Hippocampal formation (tissue), 2 donors: ENCODE measurements around the gene CCL23.
"Not testable (repeated sequence)": the region's sequence is repeated elsewhere in the genome, so short reads cannot be mapped to it uniquely, and the experiment has no call there.

ENCODE experiments used
- DNase-seq, 2 donors: peaks; one replicate each; lab custom pipeline; 2025; lab: John Stamatoyannopoulos, UW

The CCL23 gene, protein sequence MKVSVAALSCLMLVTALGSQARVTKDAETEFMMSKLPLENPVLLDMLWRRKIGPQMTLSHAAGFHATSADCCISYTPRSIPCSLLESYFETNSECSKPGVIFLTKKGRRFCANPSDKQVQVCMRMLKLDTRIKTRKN

DNA sequence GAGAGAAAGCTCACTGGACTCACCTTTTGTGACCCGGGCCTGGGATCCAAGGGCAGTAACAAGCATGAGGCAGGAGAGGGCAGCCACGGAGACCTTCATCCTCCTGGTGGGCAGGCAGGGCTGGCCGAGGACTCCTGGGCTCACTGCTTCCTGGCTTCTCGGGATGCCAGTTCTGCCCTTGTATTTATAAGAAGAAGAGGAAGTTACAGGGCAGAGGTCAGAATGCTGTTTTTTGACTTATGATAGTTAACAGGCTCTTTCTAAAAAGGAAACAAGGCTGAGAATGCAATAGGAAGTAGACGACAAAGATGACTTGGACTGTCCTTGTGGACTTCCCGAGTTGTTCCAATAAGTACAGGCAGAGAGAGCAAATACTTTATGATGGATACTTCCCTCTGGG, at the start of gene CCL23:
Gene CCL23 (minus strand): TSS at position 174 of the 400 bp plus-strand sequence. CDS start 75 bp downstream, at position 99.
- no peak for DNase-seq

DNA sequence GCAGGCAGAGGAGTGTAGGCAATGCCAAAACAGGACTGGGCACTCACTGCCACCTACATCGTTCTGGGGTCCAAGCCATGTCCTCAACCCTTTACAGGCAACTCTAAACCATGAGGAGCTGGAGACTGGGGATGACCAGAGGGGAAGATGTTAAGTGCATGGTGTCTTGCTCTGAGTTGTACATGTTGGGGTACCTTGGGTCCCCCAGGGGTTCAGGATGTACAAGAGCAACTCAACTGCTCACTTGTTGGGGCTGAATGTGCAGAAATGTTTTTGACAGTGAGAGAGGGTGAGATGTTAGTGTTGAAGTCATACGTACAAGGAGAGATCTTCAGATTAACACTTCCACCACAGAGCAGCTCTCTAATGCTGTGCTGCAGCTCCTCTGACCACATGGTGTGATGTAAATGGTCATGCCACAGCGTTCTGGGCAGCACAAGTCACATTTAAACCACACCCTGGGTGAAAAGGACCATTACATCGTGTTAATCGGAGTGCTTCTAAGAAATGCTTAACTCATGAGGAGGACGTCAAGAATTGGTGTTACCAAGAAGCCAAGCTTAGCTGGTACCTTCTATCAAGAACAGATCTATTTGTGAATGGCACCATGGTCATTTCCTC, 48.7 kb upstream of the CCL23 start:
- DNase-seq = no peak

DNA sequence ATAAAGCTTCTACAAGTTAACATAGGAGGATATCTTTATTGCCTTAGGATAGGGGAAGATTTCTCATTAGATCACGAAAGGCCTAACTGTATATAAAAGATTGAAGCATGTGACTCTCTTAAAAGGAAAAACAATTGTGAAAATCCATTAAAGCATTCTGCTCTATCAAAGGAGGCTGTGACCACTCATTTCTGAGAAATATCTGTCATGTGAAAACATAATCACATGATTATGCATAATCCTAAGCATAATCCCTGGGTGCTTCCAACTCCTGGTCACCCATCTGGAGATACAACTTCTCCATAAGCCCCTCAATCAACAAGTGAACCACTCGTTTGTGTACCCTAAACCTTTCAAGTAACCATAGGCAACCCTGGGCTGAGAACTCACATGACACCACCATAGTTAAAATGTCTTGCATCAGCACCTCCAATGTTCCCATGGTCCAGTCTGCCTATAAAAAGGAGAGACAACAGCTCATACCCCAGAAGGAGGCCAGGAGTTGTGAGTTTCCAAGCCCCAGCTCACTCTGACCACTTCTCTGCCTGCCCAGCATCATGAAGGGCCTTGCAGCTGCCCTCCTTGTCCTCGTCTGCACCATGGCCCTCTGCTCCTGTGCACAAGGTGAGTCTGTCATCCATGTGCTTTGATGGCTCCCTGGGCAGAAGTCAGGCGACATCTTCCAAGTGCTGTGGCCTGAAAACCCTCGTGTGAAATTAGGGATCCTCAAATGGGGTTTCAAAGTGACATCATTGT, 46.2 kb upstream of the CCL23 start, which contains the start of gene CCL18:
Gene CCL18 (plus strand): TSS at position 487 of the 756 bp plus-strand sequence. CDS start 71 bp downstream, at position 558.
- DNase-seq = no peak

DNA sequence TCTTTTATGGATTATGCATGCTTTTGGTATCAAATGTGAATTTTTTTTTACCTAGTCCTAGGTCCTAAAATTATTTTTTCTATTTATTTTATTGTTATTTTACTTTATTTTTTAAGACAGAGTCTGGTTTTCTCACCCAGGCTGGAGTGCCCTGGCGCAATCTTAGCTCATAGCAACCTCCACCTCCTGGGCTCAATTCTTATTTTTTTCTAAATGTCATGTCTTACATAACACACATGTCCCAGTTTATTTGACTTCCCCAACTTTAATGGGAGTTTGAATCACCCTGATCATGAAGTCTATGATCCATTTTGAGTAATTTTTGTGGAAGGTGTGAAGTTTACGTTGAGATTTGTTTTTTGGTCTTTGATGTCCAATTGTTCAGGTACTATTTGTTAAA, 43.0 kb upstream of the CCL23 start:
- no peak for DNase-seq

DNA sequence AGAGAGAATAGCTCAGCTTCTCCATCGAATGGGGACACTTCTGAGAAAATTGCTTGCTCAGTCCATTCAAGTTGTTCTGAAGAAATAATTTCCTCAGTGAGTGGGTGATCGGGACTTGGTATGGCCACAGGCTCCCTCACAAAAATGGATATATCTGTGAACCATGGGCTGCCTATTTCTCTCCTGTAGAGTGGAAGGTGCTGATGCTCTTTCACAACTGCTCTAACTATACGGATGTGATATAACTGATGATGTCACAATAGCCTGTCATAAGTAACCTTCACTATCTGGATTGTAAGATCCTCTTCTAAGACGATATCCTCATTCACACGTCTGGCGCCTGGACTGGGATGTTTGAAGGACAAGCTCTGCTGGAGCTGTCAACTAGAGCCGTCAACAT, 41.6 kb upstream of the CCL23 start:
- no peak for DNase-seq

DNA sequence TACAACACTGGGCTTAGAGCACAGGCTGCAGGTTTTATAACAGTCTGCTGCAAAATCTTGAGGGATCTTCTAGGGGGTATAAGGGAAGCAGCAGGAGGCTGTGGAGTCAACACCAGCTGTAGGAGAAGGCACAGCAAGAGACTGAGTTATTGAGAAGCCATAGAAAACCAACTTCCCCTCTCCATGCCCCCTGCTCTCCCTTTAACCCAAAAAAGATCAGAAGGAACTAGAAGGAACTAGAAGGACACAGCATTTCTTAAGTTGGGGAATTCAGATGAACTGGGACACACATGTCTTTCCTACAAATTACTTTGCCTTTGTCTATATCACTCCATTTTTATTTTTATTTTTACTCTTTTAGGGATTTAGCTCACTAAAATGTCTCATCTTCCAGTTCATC, 40.1 kb upstream of the CCL23 start:
- no peak for DNase-seq

DNA sequence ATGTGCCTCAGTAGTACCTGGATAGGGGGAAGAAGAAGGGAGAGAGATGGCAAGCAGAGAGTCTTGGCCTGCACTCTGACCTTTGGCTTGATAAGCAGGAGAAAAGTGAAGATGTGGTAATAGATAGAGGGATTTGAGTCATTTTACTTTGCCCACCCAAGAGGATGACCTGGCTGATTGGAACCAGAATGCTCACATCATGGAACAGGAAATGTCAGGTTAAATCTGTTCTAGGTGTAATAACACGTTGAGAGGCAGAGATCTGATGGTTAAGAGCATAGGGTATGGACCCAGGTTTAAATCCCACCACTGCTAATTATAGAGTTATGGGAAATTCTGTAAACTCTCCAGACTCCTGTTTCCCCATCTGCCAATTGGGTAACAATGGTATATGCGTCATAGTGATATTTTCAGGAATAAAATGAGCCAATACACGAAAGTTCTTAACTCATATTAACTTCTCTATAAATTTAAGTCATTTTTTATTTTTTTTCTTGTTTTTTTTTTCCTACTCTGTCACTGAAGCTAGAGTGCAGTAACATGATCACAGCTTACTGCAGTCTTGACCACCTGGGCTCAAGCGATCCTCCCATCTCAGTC, 38.2 kb upstream of the CCL23 start:
- DNase-seq = no peak

DNA sequence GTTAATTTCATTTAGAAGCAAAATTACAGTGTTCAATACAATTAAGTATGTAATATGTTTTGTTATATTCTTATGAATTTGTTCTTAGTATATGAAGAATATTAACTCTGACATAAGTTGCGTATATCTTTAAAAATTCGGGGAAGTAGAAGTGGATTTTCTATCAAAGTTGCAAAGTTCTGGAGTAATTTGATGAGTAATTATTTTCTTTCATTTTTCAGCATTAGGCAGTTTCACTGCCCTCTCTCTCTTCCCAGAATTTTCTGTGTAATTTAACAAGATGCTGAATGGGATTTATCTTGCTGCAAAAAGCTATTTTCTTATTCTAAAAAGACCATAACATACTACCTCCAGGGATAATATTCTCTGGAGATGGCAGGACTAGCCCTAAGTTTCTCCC, 37.4 kb upstream of the CCL23 start:
- no peak for DNase-seq

DNA sequence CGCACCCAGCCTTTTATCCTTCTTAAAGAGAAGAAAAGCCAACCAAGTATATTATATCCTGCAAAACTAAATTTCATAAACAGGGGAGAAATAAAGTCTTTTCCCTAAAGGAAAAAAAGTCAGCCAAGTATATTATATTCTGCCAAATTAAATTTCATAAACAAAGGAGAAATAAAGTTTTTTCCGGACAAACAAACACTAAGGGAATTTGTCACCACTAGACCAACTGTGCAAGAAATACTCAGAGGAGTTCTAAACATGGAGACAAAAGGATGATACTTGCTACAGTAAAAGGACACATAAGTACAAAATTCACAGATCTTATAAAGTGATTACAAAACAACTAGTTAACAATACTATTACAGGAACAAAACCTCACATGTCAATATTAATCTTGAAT, 31.9 kb upstream of the CCL23 start:
- no peak for DNase-seq

DNA sequence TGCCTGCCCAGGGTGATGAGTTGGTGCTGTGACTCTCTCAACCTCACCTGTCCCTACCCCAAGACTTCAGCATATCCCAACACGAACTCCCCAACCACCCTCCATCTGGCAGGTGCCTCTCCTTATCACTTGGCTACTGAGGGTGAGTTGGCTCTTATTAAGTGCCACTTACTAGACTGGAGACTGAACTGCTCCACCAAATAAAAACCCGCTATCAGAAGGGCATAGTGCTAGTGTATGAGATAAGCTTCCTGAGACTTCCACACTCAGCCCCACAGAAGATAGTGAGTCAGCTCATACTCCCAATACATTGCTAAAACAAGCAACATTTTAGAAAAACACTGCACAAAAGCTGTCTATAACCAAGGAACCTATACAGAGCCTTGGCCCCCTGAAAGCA, 30.3 kb upstream of the CCL23 start:
- no peak for DNase-seq

DNA sequence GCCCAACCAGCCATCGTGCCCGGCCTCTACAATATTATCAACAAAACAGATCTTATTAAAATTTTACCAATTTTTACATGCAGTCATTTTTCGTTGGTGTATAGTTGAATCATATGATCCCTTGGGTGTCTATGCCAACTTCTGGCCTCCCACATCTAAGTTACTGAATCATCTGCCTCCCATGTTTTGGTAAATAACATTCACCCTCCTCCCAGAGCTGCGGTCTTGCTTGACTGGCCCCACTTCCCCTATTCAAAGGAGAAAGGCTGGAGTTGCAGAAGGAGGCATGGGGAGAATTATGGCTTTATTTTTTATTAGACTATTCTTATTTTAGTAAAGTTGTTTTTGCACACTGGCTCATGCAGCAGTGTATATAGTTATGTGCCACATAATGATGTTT, 18.5 kb upstream of the CCL23 start:
- no peak for DNase-seq

DNA sequence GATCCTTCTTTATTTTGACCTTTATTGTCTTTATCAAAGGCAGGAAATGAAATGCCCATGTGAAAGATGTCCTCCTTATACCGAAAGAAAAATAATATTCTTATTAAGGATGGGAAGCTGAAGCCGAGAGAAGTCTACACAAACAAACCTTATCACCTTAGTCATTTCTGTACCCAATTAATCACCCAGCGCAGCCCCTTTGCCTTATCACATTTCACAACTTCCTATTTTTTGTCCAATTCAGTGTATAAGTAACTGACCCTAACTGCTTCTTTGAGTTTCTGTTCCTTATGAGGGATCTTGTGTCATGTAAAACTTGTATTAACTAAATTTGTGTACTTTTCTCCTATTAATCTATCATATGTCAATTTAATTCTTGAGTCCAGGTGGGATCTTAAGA, 16.4 kb upstream of the CCL23 start:
- no peak for DNase-seq

DNA sequence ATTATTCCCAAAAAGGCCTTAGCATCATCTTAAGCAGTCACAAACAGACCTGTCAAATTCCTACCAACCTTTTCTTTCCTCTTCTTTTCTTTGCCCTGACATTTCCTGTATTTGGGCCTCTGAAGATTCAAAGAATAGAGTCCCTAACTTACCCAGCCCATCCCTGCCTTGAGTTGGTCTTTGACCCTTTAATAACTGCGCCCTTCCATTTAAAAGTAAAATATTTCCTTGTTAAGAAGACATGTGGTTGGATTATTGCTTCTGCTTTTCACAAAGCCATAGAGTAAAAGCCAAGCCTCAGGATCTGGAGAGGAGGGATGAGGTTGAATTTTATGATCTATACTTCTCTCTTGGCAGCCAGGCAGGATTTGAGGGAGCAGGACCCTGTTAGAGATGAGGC, 13.2 kb upstream of the CCL23 start:
- no peak for DNase-seq

DNA sequence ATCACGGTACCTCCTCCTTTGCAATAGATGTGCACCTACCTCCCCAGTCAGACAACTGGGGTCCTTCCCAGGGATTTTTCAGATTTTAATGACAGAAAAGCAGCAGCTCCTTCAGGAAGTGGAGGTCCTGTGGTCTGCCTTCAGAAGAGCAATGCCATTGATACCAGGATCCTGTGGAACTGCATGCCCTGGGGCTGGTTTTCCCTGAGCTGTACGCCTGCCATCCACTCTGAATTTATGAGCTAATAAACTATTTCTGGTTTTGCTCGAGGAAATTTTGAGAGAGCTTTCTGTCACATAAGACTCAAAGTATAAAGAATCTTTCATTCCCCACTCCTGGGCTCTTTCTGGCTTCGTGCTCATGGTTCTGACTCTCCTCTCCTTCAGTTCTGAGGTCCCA, 10.0 kb upstream of the CCL23 start:
- DNase-seq = no peak

DNA sequence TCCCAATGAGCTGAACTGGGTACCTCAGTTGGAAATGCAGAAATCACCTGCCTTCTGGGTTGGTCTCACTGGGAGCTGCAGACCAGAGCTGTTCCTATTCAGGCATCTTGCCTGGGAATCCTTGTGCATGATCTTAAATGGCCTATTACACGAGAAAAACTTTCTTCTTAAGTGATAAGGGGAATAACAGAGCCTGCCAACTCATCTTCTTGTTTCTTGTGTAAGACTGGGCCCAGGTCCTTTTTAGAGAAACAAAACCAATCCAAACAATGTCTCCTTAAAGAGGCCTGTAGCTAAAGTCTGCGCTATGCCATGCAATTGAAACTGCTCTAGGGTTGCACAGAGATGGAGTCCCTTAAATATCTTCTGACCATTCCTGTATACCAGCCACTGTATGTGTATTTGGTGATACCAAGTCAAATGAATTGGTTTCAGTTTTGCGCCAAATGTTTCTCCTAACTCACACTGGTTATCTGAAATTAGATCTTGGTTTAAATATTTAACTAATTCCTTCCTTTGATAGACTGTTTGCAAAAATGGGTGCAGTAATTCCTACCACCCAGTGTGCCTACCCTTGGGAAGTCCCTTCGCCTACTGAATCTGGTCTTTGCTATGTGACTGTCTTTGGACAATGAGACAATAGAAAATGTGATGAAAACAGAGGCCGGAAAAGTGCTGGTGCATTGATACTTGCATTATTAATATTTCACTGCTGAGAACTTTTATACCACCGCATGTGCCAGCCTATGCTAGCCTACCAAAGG, 6.5 kb upstream of the CCL23 start:
- no peak for DNase-seq

DNA sequence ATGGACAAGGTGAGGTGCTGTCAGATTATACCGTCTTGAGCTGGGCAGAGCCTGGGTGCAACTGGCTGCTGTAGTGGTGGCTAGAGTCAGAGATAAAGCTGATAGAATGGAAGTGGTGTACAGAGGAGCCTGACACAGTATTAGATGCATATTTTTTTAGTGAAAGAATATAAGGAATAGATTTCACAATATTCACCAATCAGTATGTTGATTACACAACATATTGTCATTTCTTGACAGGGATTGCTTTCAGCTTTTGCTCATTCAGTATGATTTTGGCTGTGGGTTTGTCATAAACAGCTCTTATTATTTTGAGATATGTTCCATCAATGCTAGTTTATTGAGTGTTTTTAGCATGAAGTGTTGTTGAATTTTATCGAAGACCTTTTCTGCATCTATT, 1.7 kb upstream of the CCL23 start:
- no peak for DNase-seq

DNA sequence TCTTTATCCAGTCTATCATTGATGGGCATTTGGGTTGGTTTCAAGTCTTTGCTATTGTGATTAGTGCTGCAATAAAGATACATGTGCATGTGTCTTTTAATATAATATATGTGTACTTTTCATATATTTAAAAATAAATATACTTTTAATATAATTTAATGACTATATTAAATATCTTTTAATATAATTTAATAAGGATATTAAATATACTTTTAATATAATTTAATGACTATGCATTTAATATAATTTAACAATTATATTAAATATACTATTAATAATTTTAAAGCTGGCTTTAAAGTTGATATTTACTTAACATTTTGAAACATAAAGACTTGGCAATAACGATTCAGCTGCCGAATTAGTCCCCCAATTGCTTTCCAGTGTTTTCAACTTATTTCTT, 1.2 kb downstream of the CCL23 start:
- DNase-seq = no peak

DNA sequence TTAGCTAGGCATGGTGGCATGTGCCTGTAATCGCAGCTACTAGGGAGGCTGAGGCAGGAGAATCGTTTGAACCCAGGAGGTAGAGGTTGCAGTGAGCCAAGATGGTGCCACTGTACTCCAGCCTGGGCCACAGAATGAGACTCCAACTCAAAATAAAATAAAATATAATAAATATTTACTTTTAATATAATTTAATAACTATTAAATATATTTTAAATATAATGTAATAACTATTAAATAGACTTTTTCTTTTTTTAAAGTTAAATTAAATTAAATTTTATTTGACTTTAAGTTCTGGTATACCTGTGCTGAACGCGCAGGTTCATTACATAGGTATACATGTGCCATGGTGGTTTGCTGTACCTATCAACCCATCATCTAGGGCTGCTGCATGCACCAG, 1.9 kb downstream of the CCL23 start:
- not testable (repeated sequence) for DNase-seq

DNA sequence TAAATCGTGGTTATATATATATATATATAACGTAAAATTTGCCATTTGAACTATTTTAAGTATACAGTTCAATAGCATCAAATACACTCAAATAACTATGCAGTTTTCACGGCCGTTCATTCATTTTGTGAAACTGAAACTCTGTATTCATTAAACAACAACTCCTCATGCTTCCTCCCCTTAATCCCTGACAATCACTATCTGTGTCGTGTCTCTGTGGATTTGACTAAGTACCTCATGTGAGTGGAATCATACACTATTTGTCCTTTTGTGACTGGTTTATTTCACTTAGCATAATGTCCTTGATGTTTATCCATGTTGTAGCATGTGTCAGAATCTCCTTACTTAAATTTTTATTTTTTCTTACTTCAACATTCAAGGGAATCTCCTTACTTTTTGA, 2.8 kb downstream of the CCL23 start:
- DNase-seq = no peak

DNA sequence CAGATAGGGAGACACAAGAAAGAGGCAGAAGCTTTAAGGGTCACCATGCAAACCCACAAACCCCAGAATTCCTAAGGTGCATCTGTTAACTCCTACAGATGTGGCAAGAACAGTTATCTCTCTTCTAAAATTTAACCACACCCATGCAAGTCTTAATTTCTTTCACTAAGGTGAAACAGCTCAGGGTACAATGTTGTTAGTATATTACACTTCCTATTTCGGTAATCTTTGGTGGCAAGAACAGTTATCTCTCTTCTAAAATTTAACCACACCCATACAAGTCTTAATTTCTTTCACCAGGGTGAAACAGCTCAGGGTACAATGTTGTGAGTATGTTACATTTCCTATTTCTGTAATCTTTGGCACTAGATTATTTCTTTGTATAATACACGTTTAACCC, 6.6 kb downstream of the CCL23 start:
- DNase-seq = no peak

DNA sequence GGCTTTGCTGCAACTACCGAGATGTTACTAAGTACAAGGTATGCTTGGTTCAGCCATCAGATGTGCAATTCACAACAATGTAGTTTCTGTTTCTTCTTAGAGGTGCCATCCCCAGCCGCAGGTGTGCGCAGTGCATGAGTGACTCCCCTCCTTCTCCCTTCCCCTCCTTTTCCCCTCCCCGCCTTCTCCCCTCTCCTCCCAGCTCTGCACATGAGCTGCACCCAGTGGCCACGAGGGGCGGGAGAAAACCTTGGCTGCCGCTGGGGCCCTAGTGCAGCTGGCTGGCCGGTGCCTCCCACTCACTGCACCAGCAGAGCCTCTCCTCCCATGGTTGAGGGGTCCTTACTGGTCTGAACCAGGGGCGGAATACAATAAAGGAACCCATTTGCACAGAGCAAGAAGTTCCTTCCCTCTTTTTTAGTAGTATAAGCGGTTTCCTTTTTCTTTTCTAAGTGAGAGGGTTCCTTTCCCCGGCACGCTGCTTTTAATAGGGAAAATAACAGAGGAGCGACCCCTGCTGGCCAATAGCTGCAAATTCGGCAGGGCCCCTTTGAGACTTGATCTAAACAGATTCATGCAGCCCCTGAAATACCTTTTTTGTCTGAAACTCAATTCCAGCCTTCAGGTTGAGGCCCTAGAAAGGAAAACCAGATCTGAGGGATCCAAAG, 8.6 kb downstream of the CCL23 start:
- DNase-seq = no peak
